K562 (cell line): ENCODE data around the gene INPP5E. TPM values are rescaled to one million over a fixed set of nuclear protein-coding genes. Genes with fewer than 3 reads are reported as not detected.
A peak's percentile ranks its signal among the peaks of the same experiment; 100 is the strongest.

ENCODE experiments used
- ATAC-seq: fragments of 200-7000 bp; cut with Tn5 transposase; 3 replicates; pipeline ENCODE4 v1.9.1; 2020; ENCODE audit warnings: moderate library complexity
- BruUV-seq: library from RNA; stranded (reverse); fragments of 400-500 nt; replicated peaks from 2 replicates; lab custom pipeline; 2021; lab: Mats Ljungman, UMichigan
- CTCF ChIA-PET: fragments of 300-600 bp; formaldehyde crosslinking; extraction: SDS; loops from one replicate; lab custom pipeline; 2021; ENCODE audit warnings: low intra/inter-chr PET ratio; lab: Yijun Ruan, JAX
- POLR2A ChIA-PET: fragments of 300-600, 350-650 bp; sonication (Branson Sonifier 250); formaldehyde crosslinking; extraction: SDS; loops from one replicate; lab custom pipeline; 2021; ENCODE audit warnings: antibody characterized with exemption, inconsistent platforms; lab: Yijun Ruan, JAX
- DNase-seq, 4 experiments: peaks; one replicate each; pipeline versions ENCODE4 v3.0.0 to v3.0.0-alpha.2; 2011 to 2018; ENCODE audit warnings: low spot score in 3 of 4, mixed read lengths in 3 of 4; ENCODE audit errors: extremely low read depth in 1 of 4
- FAIRE-seq: peaks from 2 replicates; lab custom pipeline; 2011; peaks lifted over from hg19 to GRCh38; lab: Jason Lieb, UNC
- H2AFZ ChIP-seq: 2 replicates; pipeline ENCODE4 v1.6.0; 2011; ENCODE audit warnings: low read depth, low read length, control low read depth, inconsistent platforms
- H3K27ac ChIP-seq: fragments of 200-600 bp; 3 replicates; pipeline ENCODE4 v1.8.0; 2011; ENCODE audit warnings: low read depth, mild to moderate bottlenecking, control low read depth, inconsistent platforms, low read length, moderate library complexity, mixed read lengths; ENCODE audit errors: extremely low read depth
- H3K27me3 ChIP-seq, 2 experiments: fragments of 300-600 bp in 1 of 2; 2 replicates in 1 of 2; 3 replicates in 1 of 2; pipeline versions ENCODE4 v1.6.0 to v1.8.0; 2011; ENCODE audit warnings: inconsistent platforms in 2 of 2, low read length in 2 of 2, mild to moderate bottlenecking in 1 of 2, mixed read lengths in 1 of 2, moderate library complexity in 1 of 2; ENCODE audit not compliant: control insufficient read depth in 2 of 2, insufficient read depth in 2 of 2
- H3K36me3 ChIP-seq: fragments of 300-600 bp; 3 replicates; pipeline ENCODE4 v1.8.0; 2011; ENCODE audit warnings: mild to moderate bottlenecking, low read length, inconsistent platforms; ENCODE audit not compliant: control insufficient read depth, insufficient read depth
- H3K4me1 ChIP-seq, 2 experiments: fragments of 200-600 bp in 1 of 2; replicated peaks in 1 of 2; 2 replicates in 1 of 2; 3 replicates in 1 of 2; pipeline versions ENCODE4 v1.5.1 to v1.8.0; 2011; ENCODE audit warnings: inconsistent platforms in 2 of 2, low read length in 2 of 2, mild to moderate bottlenecking in 1 of 2, mixed read lengths in 1 of 2, moderate library complexity in 1 of 2; ENCODE audit not compliant: control insufficient read depth in 2 of 2, insufficient read depth in 2 of 2
- H3K4me2 ChIP-seq: 2 replicates; pipeline ENCODE4 v1.6.1; 2011; ENCODE audit warnings: low read length, control low read depth, inconsistent platforms, mixed read lengths; ENCODE audit not compliant: insufficient read depth
- H3K4me3 ChIP-seq: fragments of 200-600 bp; sonication (generic), shearing (Covaris generic); 2 replicates; pipeline ENCODE4 v1.5.1; 2016; ENCODE audit warnings: control low read depth, inconsistent platforms
- H3K79me2 ChIP-seq: fragments of 200-600 bp; 3 replicates; pipeline ENCODE4 v1.8.0; 2011; ENCODE audit warnings: low read length, inconsistent platforms; ENCODE audit not compliant: control insufficient read depth, insufficient read depth
- H3K9ac ChIP-seq, 2 experiments: 2 replicates each; pipeline versions ENCODE4 v1.6.0 to v1.6.1; 2011; ENCODE audit warnings: low read depth in 2 of 2, low read length in 2 of 2, control low read depth in 1 of 2, inconsistent platforms in 1 of 2, mild to moderate bottlenecking in 1 of 2, mixed read lengths in 1 of 2; ENCODE audit not compliant: insufficient read depth in 1 of 2
- H3K9me1 ChIP-seq: one replicate; pipeline ENCODE4 v1.6.0; 2011; ENCODE audit warnings: inconsistent platforms, mild to moderate bottlenecking, low read length, moderate library complexity; ENCODE audit not compliant: control insufficient read depth, insufficient read depth
- H3K9me3 ChIP-seq: replicated peaks from 2 replicates; pipeline ENCODE4 v1.5.1; 2011; ENCODE audit warnings: low read depth, low read length, inconsistent platforms; ENCODE audit not compliant: control insufficient read depth, insufficient read depth
- H4K20me1 ChIP-seq: replicated peaks from 2 replicates; pipeline ENCODE4 v1.6.1; 2011; ENCODE audit warnings: low read length, inconsistent platforms, mixed read lengths; ENCODE audit not compliant: control insufficient read depth, insufficient read depth
- THAP7 ChIP-seq: fragments of 250-450 bp; sonication (Bioruptor Pico); IDR thresholded peaks from 2 replicates; pipeline ENCODE4 v1.5.0; 2021
- ZBTB33 ChIP-seq: sonication (generic); formaldehyde crosslinking; IDR thresholded peaks from 2 replicates; pipeline ENCODE4 v1.8.1; 2023; ENCODE audit warnings: mild to moderate bottlenecking, missing genetic modification reagents
- ZNF263 ChIP-seq: sonication (generic); formaldehyde crosslinking; IDR thresholded peaks from 2 replicates; pipeline ENCODE4 v1.8.0; 2022; ENCODE audit warnings: mild to moderate bottlenecking, missing genetic modification reagents, borderline replicate concordance
- WGBS: fragments of 100-300 bp; shearing (Covaris generic); methylation state at CpG from one replicate; pipeline ENCODE4 v1.1.6; 2016; ENCODE audit warnings: low coverage, mixed read lengths; ENCODE audit not compliant: insufficient coverage; ENCODE audit errors: missing lambda C conversion rate; 5-methylcytosine and 5-hydroxymethylcytosine counted together
- in situ Hi-C: fragments of 300-500 bp; cut with MboI; formaldehyde crosslinking; loops from 4 replicates; pipeline ENCODE4 v1.15.0; 2018; ENCODE audit warnings: inconsistent platforms, mixed read lengths
- intact Hi-C: fragments of 100-400 bp; cut with micrococcal nuclease; formaldehyde crosslinking; loops from 2 replicates; pipeline ENCODE4 v1.14.2; 2022
- polyA plus RNA-seq, 8 experiments: library from polyadenylated mRNA; depleted of rRNA in 4 of 8; stranded (reverse) in 5 of 8; unstranded in 3 of 8; fragments of >200 nt; fragmentation: Nextera tagmentation in 2 of 8; fragmentation: Illumina TruSeq in 1 of 8; extraction: Ambion mirVana in 2 of 8; extraction: Trizol in 1 of 8; gene quantifications; 2 replicates each; pipeline versions ENCODE4 v1.2.1 to v1.2.3, GENCODE V29; 2011 to 2014; ENCODE audit warnings: inconsistent platforms in 1 of 8, missing spikeins in 1 of 8
- total RNA-seq, 7 experiments: library from RNA; depleted of rRNA in 6 of 7; stranded (reverse); fragments of >200 nt in 6 of 7; fragmentation: Illumina TruSeq in 2 of 7; extraction: Trizol in 2 of 7; gene quantifications; 2 replicates each; pipeline versions ENCODE4 v1.2.1 to v1.2.3, GENCODE V29; 2011 to 2021; ENCODE audit warnings: low replicate concordance in 1 of 7

INPP5E gene
- total and polyA plus RNA-seq, 9 of the 15 experiments (the other 6 are each of a cell fraction or from before 2014, with no cell fraction given) = 0.38 to 17.4 (median 4.9) TPM

DNA sequence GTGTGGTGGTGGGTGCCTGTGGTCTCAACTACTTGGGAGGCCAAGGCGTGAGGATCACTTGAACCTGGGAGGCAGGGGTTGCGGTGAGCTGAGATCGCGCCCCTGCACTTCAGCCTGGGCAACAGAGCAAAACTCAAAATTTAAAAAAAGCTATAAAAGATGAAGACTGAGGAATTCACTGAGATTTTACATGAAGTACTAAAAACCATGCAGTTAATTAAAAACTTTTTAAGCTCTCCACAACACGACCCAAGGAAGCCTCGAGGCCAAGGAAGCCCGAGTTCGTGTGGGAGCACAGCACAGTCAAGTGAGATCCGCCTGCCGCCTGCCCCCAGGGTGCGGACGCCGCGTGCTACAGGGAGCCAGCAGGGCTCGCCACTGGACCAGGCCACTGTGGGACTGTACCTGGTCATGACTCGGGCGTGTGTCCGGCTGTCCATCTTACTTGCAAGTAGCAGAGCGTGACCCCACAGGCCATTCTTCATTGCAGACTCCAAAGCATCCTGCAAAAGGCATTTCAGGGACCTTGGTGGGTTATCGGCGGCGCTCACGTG, 21.2 kb upstream of the INPP5E start:
- in situ Hi-C loops = no loop called here

More for the DNA sequence above, 21.2 kb upstream of the INPP5E start:
- TF ChIP-seq ZBTB33 (peak; percentile 96), THAP7 (CRISPR knock-in tag) (no peak), ZNF263 (no peak)
- TF ChIP-seq, all 486 proteins: peak for 1
- Histone ChIP-seq H4K20me1 (no peaks in the 10 kb centered on the region), H3K4me3 (no peak overlapping the region), H3K9me3 (no peaks in the 10 kb centered on the region), H3K4me2 (no peak overlapping the region), H3K27me3 (no peaks in the 10 kb centered on the region), H3K9me1 (no peaks in the 10 kb centered on the region), H3K27ac (no peak overlapping the region), H3K4me1 (no peaks in the 10 kb centered on the region), H3K79me2 (no peaks in the 10 kb centered on the region; the same call in 2 of the 3 replicates), H3K9ac (peak overlapping the region in 1 of 2 experiments; percentile 32; a peak in 1 of 4 replicates), H2AFZ (no peak overlapping the region), H3K36me3 (peaks cover 91% of the 10 kb centered on the region)
- BruUV-seq = no TSS peak
- CTCF ChIA-PET = no interaction called here
- POLR2A ChIA-PET = interaction anchor here (0.6 to 2.8 kb wide), 3 partner anchors 14 to 144 kb away, joined by 3 to 8 read pairs (median 5); no protein-coding TSS in a partner anchor
- FAIRE-seq (no peak), ATAC-seq (no peak), DNase-seq (no peak)
- intact Hi-C loops = no loop called here
- 97% methylated on average over 23 of the region's 23 CpGs for WGBS
